Ovary (tissue), 9 donors: ENCODE measurements around the gene KRT77. TPM values are rescaled to one million over a fixed set of nuclear protein-coding genes. Genes with fewer than 3 reads are reported as not detected.

Experiments
- DNase-seq, 5 donors: peaks; one replicate each; pipeline ENCODE4 v3.0.0-alpha.2; 2019 to 2020
- H3K27ac ChIP-seq, 2 donors: fragments of 200-600 bp; one replicate each; pipeline versions ENCODE4 v1.5.1 to v1.8.0; 2019 to 2022
- H3K27me3 ChIP-seq: fragments of 200-600 bp; one replicate; pipeline ENCODE4 v1.8.0; 2022
- H3K36me3 ChIP-seq: fragments of 200-600 bp; sonication (generic); one replicate; pipeline ENCODE4 v1.5.1; 2019
- H3K4me1 ChIP-seq: one replicate; pipeline ENCODE4 v1.8.1; 2013; ENCODE audit warnings: mild to moderate bottlenecking, moderate library complexity; ENCODE audit not compliant: insufficient read depth
- H3K4me3 ChIP-seq: fragments of 200-600 bp; sonication (generic); one replicate; pipeline ENCODE4 v1.5.1; 2017
- H3K9me3 ChIP-seq, 2 donors: fragments of 200-600 bp in 1 of 2; sonication (generic) in 1 of 2; one replicate each; pipeline versions ENCODE4 v1.5.1 to v1.8.1; 2013 to 2019; ENCODE audit warnings: mild to moderate bottlenecking in 1 of 2, moderate library complexity in 1 of 2
- CTCF ChIP-seq, 3 donors: fragments of 450-650 bp in 2 of 3; fragments of 200-600 bp in 1 of 3; IDR thresholded peaks; one replicate each; pipeline versions ENCODE4 v1.5.1 to v1.8.0; 2016 to 2022; ENCODE audit warnings: antibody characterized with exemption in 3 of 3, mild to moderate bottlenecking in 1 of 3
- EP300 ChIP-seq: sonication (generic); formaldehyde crosslinking; IDR thresholded peaks from one replicate; pipeline ENCODE4 v1.6.1; 2017; ENCODE audit warnings: antibody characterized with exemption
- POLR2A ChIP-seq: fragments of 450-650 bp; IDR thresholded peaks from one replicate; pipeline ENCODE4 v1.6.1; 2017; ENCODE audit warnings: antibody characterized with exemption, mild to moderate bottlenecking, moderate library complexity
- WGBS, 3 donors: extraction: QIAGEN DNeasy Blood & Tissue Kit in 1 of 3; methylation state at CpG; one replicate each; pipeline versions ENCODE4 v1.1.5 to v1.1.7; 2013 to 2017; 5-methylcytosine and 5-hydroxymethylcytosine counted together
- intact Hi-C, 4 donors: fragments of 100-400 bp; cut with DNase I; formaldehyde crosslinking; loops; one replicate each; pipeline versions ENCODE4 v1.11.0 to v1.15.1; 2022 to 2023
- polyA plus RNA-seq, 2 donors: library from polyadenylated mRNA; stranded (reverse); fragments of 200-250 nt in 1 of 2; fragments of 350-450 nt in 1 of 2; fragmentation: Illumina TruSeq in 1 of 2; extraction: RNeasy Lipid Tissue Mini Kit (QIAGEN cat#74804) in 1 of 2; gene quantifications; one replicate each; pipeline ENCODE4 v1.2.3, GENCODE V29; 2013 to 2014
- total RNA-seq, 7 donors: library from RNA; depleted of rRNA in 2 of 7; stranded (reverse); fragments of >200 nt in 2 of 7; fragmentation: NEBNext Ultra II Directional in 3 of 7; extraction: Animal tissue kit (Norgen Biotek cat#: 25700) in 3 of 7; gene quantifications; one replicate each; pipeline versions ENCODE4 v1.1.0 to v1.2.4, GENCODE V29; 2016 to 2023
- donor health status: DM: no; HTN: no; CAD: no; lungs with moderate emphysema.
- donor health status: DM: no; HTN: no; CAD: no.
- donor health status: Bipolar disorder and iron deficiency.
- donor health status: DM: yes; HTN: yes; CAD: no.
- donor health status: DM: no; HTN: no; CAD: no.
- donor health status: DM: yes; HTN: yes; CAD: no.

The KRT77 gene
- total and polyA plus RNA-seq, 9 donors = not detected

- no peaks in the 10 kb centered on the region for H3K36me3 ChIP-seq
- H3K4me1 ChIP-seq = no peaks in the 10 kb centered on the region
- no peak for TF ChIP-seq CTCF (IDR thresholded peaks at IDR 0.05)
- no peak for TF ChIP-seq EP300
- no peak for TF ChIP-seq POLR2A
- intact Hi-C loops = no loop called here
- H3K9me3 ChIP-seq = no peaks in the 10 kb centered on the region
- no peak for DNase-seq
- no peaks in the 10 kb centered on the region for H3K27me3 ChIP-seq
- no peak overlapping the region for H3K27ac ChIP-seq
- 67 to 70% (median 68%) methylated on average over 4 of the region's 4 CpGs for WGBS, 3 donors
- H3K4me3 ChIP-seq = no peak overlapping the region
These were observed 45.1 kb downstream of the KRT77 start for GRCh38 chr12:52658196-52658595.

- no peak for DNase-seq
- no peak overlapping the region for H3K4me3 ChIP-seq
- no peaks in the 10 kb centered on the region for H3K4me1 ChIP-seq
- no peak for TF ChIP-seq POLR2A
- TF ChIP-seq CTCF (IDR thresholded peaks at IDR 0.05) = no peak
- TF ChIP-seq EP300 = no peak
- H3K9me3 ChIP-seq = no peaks in the 10 kb centered on the region
- H3K27me3 ChIP-seq = no peaks in the 10 kb centered on the region
- intact Hi-C loops = no loop called here
- WGBS, 3 donors = 73 to 87% (median 84%) methylated on average over 6 of the region's 6 CpGs
- no peaks in the 10 kb centered on the region for H3K36me3 ChIP-seq
- no peak overlapping the region for H3K27ac ChIP-seq
These were observed 45.9 kb downstream of the KRT77 start for GRCh38 chr12:52657250-52657902.

GRCh38 chr12:52656616-52657015 is 46.7 kb downstream of the KRT77 start:
- 49 to 69% (median 55%) methylated on average over 4 of the region's 4 CpGs for WGBS, 3 donors
- H3K4me3 ChIP-seq = no peak overlapping the region
- DNase-seq = no peak
- H3K4me1 ChIP-seq = no peaks in the 10 kb centered on the region
- H3K27ac ChIP-seq = no peak overlapping the region
- TF ChIP-seq POLR2A (no peak), EP300 (no peak), CTCF (IDR thresholded peaks at IDR 0.05) (no peak)
- no peaks in the 10 kb centered on the region for H3K9me3 ChIP-seq
- H3K36me3 ChIP-seq = no peaks in the 10 kb centered on the region
- no peaks in the 10 kb centered on the region for H3K27me3 ChIP-seq
- intact Hi-C loops = no loop called here

- DNase-seq = no peak
- TF ChIP-seq POLR2A (no peak), CTCF (IDR thresholded peaks at IDR 0.05) (no peak), EP300 (no peak)
- intact Hi-C loops = no loop called here
- Histone ChIP-seq H3K27me3 (no peaks in the 10 kb centered on the region), H3K4me3 (no peak overlapping the region), H3K27ac (no peak overlapping the region), H3K9me3 (no peaks in the 10 kb centered on the region), H3K36me3 (no peaks in the 10 kb centered on the region), H3K4me1 (no peaks in the 10 kb centered on the region)
- 42 to 62% (median 55%) methylated on average over 8 of the region's 8 CpGs for WGBS, 3 donors
These were observed 47.6 kb downstream of the KRT77 start for GRCh38 chr12:52655720-52656124.
